Endothelial cell of umbilical vein (primary cell): ENCODE results near the gene SSPN.

Experiments
- CTCF ChIP-seq, 2 donors: IDR thresholded peaks; 1 replicate in 1 of 2; 2 replicates in 1 of 2; pipeline ENCODE4 v1.5.1; 2011; ENCODE audit warnings: low read length in 2 of 2, mild to moderate bottlenecking in 2 of 2, moderate library complexity in 2 of 2, control low read depth in 1 of 2, inconsistent platforms in 1 of 2, low read depth in 1 of 2; ENCODE audit not compliant: insufficient read depth in 1 of 2; ENCODE audit errors: extremely low read depth in 1 of 2
- EZH2 ChIP-seq: IDR thresholded peaks from 2 replicates; pipeline ENCODE4 v1.6.1; 2012; ENCODE audit warnings: borderline replicate concordance, low read depth, mild to moderate bottlenecking, moderate library complexity, low read length, inconsistent platforms; ENCODE audit not compliant: severe bottlenecking
- GATA2 ChIP-seq: IDR thresholded peaks from 2 replicates; pipeline ENCODE4 v1.7.0; 2011; ENCODE audit warnings: low read depth, mild to moderate bottlenecking, moderate library complexity, mixed read lengths, low read length; ENCODE audit not compliant: insufficient read length, insufficient read depth
- MYC ChIP-seq: IDR thresholded peaks from one replicate; pipeline ENCODE4 v1.6.1; 2011; ENCODE audit warnings: mild to moderate bottlenecking, low read depth, low read length
- POLR2A ChIP-seq: IDR thresholded peaks from 2 replicates; pipeline ENCODE4 v1.6.1; 2012; ENCODE audit warnings: low read depth, mild to moderate bottlenecking, control low read depth, low read length
- POLR2AphosphoS5 ChIP-seq: IDR thresholded peaks from 2 replicates; pipeline ENCODE4 v1.6.1; 2012; ENCODE audit warnings: low read depth, mild to moderate bottlenecking, control low read depth, low read length, moderate library complexity; ENCODE audit not compliant: insufficient read depth

- no peak for TF ChIP-seq CTCF (IDR thresholded peaks at IDR 0.05; ENCODE audit: extremely low read depth in 1 of 2, insufficient read depth in 1 of 2, low read depth in 1 of 2, low read length in 2 of 2)
- no peak for TF ChIP-seq POLR2A
- TF ChIP-seq POLR2AphosphoS5 = no peak
- no peak for TF ChIP-seq GATA2
- no peak for TF ChIP-seq EZH2
- TF ChIP-seq MYC = no peak
Measured at GRCh38 chr12:26148291-26148690, 47.1 kb upstream of the SSPN start.
